A673 (cell line): ENCODE results near the gene GPR153. TPM values are rescaled to one million over a fixed set of nuclear protein-coding genes. Genes with fewer than 3 reads are reported as not detected.

ENCODE experiments used
- BruUV-seq: library from RNA; stranded (reverse); fragments of 400-500 nt; replicated peaks from 2 replicates; lab custom pipeline; 2021; lab: Mats Ljungman, UMichigan
- CTCF ChIA-PET: fragments of 300-600 bp; sonication (Branson Sonifier 250); formaldehyde crosslinking; loops from one replicate; lab custom pipeline; 2022; ENCODE audit warnings: antibody characterized with exemption; lab: Charles Lee
- POLR2A ChIA-PET: fragments of 300-600 bp; sonication (Branson Sonifier 250); formaldehyde crosslinking; loops from one replicate; lab custom pipeline; 2022; ENCODE audit warnings: antibody characterized with exemption; ENCODE audit not compliant: low non-redundant PET; lab: Charles Lee
- DNase-seq: peaks from one replicate; pipeline ENCODE4 v3.0.0-alpha.2; 2015; ENCODE audit warnings: low spot score
- H3K27ac ChIP-seq: fragments of 200-600 bp; sonication (generic); 2 replicates; pipeline ENCODE4 v1.5.1; 2016; ENCODE audit warnings: mixed run types, low read depth, mild to moderate bottlenecking, mixed read lengths, antibody characterized with exemption, low read length; ENCODE audit not compliant: poor library complexity, severe bottlenecking
- H3K27me3 ChIP-seq: fragments of 200-600 bp; sonication (generic); replicated peaks from 2 replicates; pipeline ENCODE4 v1.6.1; 2017; ENCODE audit warnings: mixed run types, low read depth, mild to moderate bottlenecking, mixed read lengths, antibody characterized with exemption, low read length; ENCODE audit not compliant: insufficient read depth, poor library complexity
- H3K36me3 ChIP-seq: fragments of 200-600 bp; sonication (generic); 2 replicates; pipeline ENCODE4 v1.6.1; 2016; ENCODE audit warnings: mixed run types, mild to moderate bottlenecking, mixed read lengths, antibody characterized with exemption, low read length; ENCODE audit not compliant: insufficient read depth, poor library complexity, severe bottlenecking
- H3K4me1 ChIP-seq: fragments of 200-600 bp; sonication (generic); 2 replicates; pipeline ENCODE4 v1.6.1; 2017; ENCODE audit warnings: mixed run types, mild to moderate bottlenecking, mixed read lengths, antibody characterized with exemption, low read length; ENCODE audit not compliant: insufficient read depth, poor library complexity, severe bottlenecking
- H3K4me3 ChIP-seq: fragments of 200-600 bp; sonication (generic); 2 replicates; pipeline ENCODE4 v1.5.1; 2016; ENCODE audit warnings: low read depth, mixed run types, mild to moderate bottlenecking, mixed read lengths, low read length; ENCODE audit not compliant: poor library complexity, severe bottlenecking
- H3K9me3 ChIP-seq: fragments of 200-600 bp; sonication (generic); 2 replicates; pipeline ENCODE4 v1.6.1; 2016; ENCODE audit warnings: mixed run types, low read depth, mild to moderate bottlenecking, mixed read lengths, antibody characterized with exemption, low read length; ENCODE audit not compliant: poor library complexity, severe bottlenecking
- EZH2 ChIP-seq: fragments of 200-600 bp; sonication (generic); IDR thresholded peaks from 2 replicates; pipeline ENCODE4 v1.6.1; 2017; ENCODE audit warnings: borderline replicate concordance, low read depth, mild to moderate bottlenecking, mixed read lengths, antibody characterized with exemption, low read length; ENCODE audit not compliant: poor library complexity, severe bottlenecking
- intact Hi-C: fragments of 100-400 bp; cut with micrococcal nuclease; formaldehyde crosslinking; loops from one replicate; pipeline ENCODE4 v1.10.0; 2022; ENCODE audit not compliant: unreplicated experiment
- total RNA-seq: library from RNA; stranded (reverse); gene quantifications from 2 replicates; pipeline ENCODE4 v1.2.3, GENCODE V29; 2021
- TF ChIP-seq, protein P1 (sequence below): fragments of 300-800, 200-600 bp; sonication (generic); conservative IDR thresholded peaks from 2 replicates; pipeline ENCODE4 v1.5.1; 2017; ENCODE audit warnings: low read depth, mild to moderate bottlenecking, antibody characterized with exemption, low read length, moderate library complexity, mixed read lengths

GPR153 gene
- total RNA-seq, 1 experiment from 2014 or later, result 8.4 TPM

DNA sequence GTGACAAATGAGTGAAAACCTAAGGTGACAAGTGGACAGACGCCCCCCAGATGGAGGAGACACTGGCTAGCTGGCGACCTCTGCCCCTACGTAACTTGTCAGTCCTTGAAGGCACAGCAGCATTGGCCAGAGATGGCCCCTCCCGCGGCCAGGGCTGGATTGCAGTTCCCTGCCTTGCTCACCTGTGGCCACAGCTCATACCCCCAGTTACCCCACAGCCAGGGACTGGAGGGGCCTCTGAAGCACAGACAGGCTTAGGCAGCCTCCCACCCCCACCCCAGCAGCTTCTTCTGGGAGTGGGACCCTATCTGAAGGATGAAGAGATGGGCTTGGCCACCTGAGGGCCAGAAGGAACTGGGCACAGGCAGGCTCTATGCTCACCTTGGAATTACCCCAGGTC lies 13.2 kb downstream of the GPR153 start:
- no TSS peak for BruUV-seq
- intact Hi-C loops, result loop anchor here (2.0 kb wide), 2 partner anchors 157 to 227 kb away; no protein-coding TSS in a partner anchor
- H3K36me3 ChIP-seq, result no peaks in the 10 kb centered on the region
- peaks cover 16% of the 10 kb centered on the region for H3K4me1 ChIP-seq
- H3K4me3 ChIP-seq, result no peak overlapping the region
- no peak for DNase-seq
- ChIA-PET POLR2A (no interaction called here), CTCF (interaction anchor here (1.0 to 2.8 kb wide), 5 partner anchors 62 to 190 kb away, joined by 3 to 16 read pairs (median 3); no protein-coding TSS in a partner anchor)
- H3K9me3 ChIP-seq, result no peaks in the 10 kb centered on the region
- TF ChIP-seq, protein P1, sequence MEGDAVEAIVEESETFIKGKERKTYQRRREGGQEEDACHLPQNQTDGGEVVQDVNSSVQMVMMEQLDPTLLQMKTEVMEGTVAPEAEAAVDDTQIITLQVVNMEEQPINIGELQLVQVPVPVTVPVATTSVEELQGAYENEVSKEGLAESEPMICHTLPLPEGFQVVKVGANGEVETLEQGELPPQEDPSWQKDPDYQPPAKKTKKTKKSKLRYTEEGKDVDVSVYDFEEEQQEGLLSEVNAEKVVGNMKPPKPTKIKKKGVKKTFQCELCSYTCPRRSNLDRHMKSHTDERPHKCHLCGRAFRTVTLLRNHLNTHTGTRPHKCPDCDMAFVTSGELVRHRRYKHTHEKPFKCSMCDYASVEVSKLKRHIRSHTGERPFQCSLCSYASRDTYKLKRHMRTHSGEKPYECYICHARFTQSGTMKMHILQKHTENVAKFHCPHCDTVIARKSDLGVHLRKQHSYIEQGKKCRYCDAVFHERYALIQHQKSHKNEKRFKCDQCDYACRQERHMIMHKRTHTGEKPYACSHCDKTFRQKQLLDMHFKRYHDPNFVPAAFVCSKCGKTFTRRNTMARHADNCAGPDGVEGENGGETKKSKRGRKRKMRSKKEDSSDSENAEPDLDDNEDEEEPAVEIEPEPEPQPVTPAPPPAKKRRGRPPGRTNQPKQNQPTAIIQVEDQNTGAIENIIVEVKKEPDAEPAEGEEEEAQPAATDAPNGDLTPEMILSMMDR, result no peak
- no peak for TF ChIP-seq EZH2
- H3K27ac ChIP-seq, result no peak overlapping the region
- peaks cover 37% of the 10 kb centered on the region for H3K27me3 ChIP-seq

DNA sequence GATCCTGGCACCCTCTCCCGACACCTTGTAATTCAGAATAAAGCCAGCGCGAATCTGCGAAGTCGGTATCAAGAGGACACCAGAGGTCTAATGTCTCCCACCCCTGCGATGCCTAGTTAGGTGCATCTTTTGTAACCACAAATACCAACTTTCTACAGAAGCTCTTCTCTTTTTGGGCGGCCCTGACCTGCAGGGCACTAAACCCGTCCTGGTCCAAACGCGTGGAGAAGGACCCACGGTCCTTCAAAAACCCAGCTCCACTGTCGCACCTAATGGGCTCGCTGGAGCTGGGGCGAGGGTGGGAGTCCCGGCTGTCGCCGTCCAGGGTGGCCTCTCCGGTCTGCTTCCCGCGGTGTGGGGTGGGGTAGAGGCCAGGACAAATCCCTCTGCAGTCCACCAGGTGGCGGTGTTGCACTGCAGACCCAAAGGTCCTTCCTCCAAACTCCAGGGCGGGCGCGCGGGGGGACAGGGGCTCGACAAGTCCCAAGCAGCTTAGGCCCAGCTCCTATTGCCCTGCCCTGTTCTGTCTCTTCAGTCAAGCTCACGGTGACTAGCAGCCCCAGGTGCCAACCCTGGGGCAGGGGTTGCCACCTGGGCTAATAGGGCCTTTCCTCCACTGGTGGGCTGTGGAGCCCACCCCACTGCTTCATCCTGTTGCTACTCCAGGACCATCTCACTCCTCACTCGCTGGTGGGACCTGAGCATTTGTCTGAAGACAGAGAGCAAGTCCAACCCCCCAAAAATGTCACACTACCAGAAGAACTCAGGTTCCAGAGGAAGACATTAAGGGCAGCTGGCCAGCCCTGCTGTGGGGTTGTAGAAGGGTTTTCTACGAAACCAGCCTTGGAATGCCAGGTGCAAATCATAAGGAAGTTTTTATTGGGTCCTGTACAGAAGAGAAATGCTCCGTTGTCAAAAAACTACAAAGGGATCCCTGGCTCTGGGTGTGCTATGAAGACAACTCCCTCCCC lies 14.1 kb downstream of the GPR153 start:
- Histone ChIP-seq H3K27ac (no peak overlapping the region), H3K36me3 (no peaks in the 10 kb centered on the region), H3K27me3 (peaks cover 46% of the 10 kb centered on the region), H3K4me1 (peaks cover 20% of the 10 kb centered on the region), H3K9me3 (no peaks in the 10 kb centered on the region), H3K4me3 (peak overlapping the region; percentile 46)
- intact Hi-C loops, result loop anchor here (1.0 to 2.0 kb wide), 4 partner anchors 97 to 228 kb away; no protein-coding TSS in a partner anchor
- no TSS peak for BruUV-seq
- CTCF ChIA-PET, result interaction anchor here (0.6 to 2.8 kb wide), 14 partner anchors 11 to 235 kb away, joined by 3 to 23 read pairs (median 4); partner anchors contain the start of gene ICMT
- peak; percentile 89 for DNase-seq
- POLR2A ChIA-PET, result interaction anchor here (0.6 kb wide), 1 partner anchor 138 kb away, joined by 3 read pairs; no protein-coding TSS in a partner anchor
- no peak for TF ChIP-seq EZH2
- TF ChIP-seq, protein P1, result peak; percentile 89

DNA sequence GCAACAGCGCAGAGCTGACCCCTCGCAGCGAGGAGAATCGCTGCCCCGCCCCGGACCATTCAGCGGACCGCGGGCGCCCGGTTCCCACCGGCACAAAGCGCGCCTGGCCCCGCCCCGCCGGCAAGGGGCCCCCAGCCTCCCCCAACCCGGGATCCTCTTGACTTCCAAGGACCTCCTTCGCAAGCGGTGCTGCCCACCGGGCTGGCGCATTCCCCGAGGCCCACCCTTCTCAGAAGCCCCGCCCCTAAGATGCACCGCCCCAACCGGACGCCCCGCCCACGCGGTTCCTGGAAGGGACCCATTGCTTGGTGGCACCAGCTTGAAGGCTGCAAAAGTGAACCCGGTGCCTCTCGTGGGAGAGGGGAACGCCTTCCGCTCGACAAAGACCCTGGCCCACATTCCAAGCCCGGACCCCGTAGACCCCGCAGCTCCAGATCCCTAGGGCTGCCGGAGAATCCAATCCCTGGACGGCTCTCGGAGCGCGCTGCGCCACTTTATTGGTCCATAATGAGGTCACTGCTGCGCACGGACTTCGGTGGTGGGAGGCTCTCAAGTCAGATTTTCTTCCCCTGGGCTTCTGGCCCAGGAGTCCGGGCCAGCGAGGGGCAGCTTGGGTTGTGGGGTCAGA lies 14.9 kb downstream of the GPR153 start:
- BruUV-seq, result no TSS peak

More for the DNA sequence above, 14.9 kb downstream of the GPR153 start:
- H3K9me3 ChIP-seq, result no peaks in the 10 kb centered on the region
- H3K27me3 ChIP-seq, result peaks cover 54% of the 10 kb centered on the region
- intact Hi-C loops, result loop anchor here (1.0 to 2.0 kb wide), 5 partner anchors 97 to 229 kb away; no protein-coding TSS in a partner anchor
- no peaks in the 10 kb centered on the region for H3K36me3 ChIP-seq
- CTCF ChIA-PET, result interaction anchor here (0.6 to 2.8 kb wide), 12 partner anchors 10 to 277 kb away, joined by 3 to 23 read pairs (median 4); partner anchors contain the start of gene ICMT
- H3K4me1 ChIP-seq, result peaks cover 26% of the 10 kb centered on the region
- H3K27ac ChIP-seq, result no peak overlapping the region
- peak overlapping the region; percentile 46 for H3K4me3 ChIP-seq
- POLR2A ChIA-PET, result no interaction called here
- DNase-seq, result peak; percentile 85
- TF ChIP-seq EZH2, result no peak
- TF ChIP-seq, protein P1, result no peak
